Stimulated activated CD8-positive, alpha-beta memory T cell treated with anti-CD3 and anti-CD28 coated beads, Interleukin-7, amount 100 ng/mL, for 4 hours (primary cell): Measurements from ENCODE around the gene SYNJ2.
"Not testable (repeated sequence)": the region's sequence is repeated elsewhere in the genome, so short reads cannot be mapped to it uniquely, and the experiment has no call there.

Source experiments
- DNase-seq, 2 donors: peaks; one replicate each; pipeline ENCODE4 v3.0.0-alpha.2; 2020; ENCODE audit warnings: low read depth in 2 of 2

Gene SYNJ2

DNA sequence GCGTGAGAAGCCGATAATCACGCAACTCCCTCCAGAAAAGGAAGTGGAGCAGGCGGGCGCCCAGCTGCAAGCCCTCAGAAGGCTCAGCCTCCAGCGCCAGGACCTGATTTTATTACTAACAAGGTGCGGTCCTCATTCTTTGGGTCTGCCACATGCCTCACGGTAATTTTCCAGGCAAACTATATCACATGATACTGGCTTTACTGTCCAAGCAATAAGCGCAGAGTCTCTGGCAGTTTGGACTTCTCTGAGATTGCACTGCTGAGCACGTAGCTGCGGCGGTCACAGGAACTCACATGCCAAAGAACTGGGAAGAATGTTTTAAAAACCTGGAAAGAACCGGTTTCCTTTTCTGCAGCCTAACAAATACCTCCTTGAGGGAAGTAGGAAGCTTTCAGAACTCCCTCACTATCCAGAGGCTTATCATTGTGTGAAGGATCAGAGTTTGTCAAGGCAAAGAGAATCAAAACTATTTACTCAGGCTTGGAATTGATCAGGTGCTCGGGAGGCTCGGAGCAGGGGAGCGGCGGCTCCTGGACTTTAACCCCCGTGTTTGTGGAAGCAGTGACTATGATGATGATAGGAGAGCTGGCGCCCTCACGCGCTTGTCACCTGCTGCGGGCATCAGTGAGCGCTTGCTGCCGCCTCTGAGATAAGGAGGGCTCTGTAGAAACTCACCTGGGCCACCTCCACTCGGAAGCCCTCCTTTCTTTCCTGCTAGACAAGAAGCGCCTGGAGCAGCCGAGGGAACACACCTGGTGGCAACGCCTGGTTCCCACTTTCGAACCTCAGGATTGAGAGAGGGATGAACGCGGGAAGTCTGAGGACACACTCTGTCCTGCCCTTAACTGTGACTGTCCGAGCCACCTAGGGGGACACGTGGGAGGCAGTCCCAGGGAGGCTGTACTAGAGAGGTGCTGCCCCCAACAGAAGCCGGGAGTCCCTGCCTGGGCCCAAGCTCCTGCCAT is 27.2 kb upstream of the SYNJ2 start:
- no peak for DNase-seq

DNA sequence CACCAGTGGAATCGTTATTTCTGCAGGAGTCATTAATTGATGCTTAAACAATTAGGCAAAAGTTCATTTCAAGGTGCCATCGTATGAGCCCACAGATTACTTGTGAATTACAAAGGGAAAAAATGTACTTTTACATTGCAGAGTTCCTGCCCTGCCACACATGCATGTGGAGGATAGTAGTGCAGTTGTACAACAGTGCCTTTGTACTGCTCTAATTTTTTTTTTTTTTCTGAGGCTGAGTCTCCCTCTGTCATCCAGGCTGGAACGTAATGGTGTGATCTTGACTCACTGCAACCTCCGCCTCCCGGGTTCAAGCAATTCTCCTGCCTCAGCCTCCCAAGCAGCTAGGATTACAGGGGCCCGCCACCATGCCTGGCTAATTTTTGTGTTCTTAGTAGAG is 26.0 kb upstream of the SYNJ2 start:
- no peak for DNase-seq

DNA sequence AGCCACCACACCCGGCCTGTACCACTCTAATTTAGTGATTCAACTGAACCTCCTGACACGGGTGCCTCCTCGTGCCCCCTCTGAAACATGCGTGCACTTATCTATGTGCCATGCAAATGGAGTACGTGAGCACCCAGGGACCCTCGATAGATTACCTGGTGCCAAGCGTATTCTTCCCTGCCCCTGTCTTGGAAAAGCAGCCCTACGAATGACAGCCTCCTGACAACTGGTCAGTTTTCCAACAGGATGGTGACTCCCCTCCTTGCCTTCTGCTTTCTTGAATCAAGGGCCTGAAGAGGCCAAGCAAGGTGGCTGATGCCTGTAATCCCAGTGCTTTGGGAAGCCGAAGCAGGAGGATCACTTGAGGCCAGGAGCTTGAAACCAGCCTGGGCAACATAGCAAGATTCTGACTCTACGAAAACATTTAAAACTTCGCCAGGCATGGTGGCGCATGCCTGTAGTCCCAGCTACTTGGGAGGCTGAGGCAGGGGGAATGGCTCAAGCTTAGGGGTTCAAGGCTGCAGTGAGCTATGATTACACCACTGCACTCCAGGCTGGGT is 25.4 kb upstream of the SYNJ2 start:
- DNase-seq, result no peak

DNA sequence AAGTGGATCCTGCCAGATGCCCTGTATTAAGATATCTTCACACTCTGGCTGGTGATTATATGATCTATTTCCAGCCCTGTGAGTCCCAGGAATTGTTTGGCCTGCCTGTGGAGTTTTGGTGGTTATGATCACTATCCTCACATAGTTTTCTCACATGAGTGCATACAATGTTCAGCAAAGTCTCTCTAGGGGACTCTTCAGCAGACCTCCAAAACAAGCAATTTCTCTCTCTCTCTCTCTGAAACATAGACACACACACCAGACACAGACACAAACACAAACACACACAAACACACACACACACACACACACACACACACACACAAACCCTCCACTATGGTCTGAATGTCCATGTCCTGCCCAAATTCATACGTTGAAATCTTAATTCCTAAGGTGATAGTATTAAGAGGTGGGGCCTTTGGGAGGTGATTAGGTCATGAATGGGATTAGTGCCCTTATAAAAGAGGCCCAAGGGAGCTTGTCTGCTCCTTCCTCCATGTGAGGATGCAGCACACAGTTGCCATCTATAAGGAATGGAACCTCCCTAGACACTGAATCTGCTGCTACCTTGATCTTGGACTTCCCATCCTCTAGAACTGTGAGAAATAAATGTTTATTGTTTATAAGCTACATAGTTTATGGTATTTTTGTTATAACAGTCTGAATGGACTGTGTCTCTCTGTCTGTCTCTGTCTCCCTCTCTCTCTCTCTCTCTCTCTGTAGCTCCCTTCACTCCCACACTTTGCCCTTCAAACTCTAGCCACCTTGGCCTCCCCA is 22.0 kb upstream of the SYNJ2 start:
- DNase-seq, result no peak

DNA sequence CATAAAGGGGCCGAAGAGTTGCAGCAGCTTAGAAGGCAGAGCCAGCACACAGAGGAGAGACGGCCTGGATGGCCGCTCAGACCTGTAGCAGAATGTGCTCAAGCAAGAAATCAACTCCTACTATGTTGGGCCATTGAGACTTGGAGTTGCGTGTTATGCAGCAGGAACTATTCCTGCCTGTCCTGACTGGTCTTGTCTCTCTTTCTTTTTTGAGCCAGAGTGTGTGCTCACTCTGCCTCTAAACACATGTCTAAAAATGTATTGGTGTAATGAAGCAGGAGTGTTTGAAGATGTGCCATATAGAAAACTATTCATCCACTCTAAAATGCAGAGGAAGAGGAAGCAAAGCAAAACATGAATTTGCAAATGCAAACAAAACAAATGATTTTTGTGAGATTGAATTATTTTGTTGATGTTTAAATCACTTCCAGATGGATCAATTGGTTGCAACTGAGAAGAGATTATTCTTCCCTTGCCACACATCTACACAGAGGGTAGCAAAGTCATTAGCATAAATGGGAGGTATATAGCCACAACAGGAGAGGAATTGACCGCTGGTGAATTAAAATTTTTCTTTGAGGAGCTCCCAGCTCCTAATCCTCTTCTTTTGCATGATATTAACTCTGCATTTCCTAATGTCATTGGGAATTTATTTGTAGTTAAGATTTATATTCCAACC is 20.4 kb upstream of the SYNJ2 start:
- no peak for DNase-seq

DNA sequence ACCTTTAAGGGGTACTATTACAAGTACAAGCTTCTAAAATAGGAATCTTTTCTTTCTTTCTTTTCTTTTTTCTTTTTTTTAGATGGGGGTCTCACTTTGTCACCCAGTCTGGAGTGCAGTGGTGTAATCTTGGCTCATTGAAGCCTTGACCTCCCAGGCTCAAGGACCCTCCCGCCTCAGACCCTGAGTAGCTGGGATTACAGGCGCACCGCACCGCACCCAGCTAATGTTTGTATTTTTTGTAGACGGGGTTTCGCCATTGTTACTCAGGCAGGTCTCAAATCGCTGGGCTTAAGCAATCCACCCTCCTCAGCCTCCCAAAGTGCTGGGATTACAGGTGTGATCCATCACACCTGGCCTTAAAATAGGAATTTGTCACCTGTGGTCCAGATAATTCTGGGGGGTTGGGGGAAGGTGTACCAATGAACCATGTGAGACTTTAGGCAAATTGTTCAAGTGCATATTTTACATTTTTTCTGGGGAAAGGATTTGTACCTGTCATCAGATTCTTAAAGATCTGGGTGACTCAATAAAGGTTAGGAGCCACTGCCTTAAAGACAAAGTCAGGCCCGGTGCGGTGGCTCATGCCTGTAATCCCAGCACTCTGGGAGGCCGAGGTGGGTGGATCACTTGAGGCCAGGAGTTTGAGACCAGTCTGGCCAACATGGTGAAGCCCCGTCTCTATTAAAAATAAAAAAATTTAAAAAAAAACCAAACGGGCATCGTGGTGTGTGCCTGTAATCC is 19.7 kb upstream of the SYNJ2 start:
- no peak for DNase-seq

DNA sequence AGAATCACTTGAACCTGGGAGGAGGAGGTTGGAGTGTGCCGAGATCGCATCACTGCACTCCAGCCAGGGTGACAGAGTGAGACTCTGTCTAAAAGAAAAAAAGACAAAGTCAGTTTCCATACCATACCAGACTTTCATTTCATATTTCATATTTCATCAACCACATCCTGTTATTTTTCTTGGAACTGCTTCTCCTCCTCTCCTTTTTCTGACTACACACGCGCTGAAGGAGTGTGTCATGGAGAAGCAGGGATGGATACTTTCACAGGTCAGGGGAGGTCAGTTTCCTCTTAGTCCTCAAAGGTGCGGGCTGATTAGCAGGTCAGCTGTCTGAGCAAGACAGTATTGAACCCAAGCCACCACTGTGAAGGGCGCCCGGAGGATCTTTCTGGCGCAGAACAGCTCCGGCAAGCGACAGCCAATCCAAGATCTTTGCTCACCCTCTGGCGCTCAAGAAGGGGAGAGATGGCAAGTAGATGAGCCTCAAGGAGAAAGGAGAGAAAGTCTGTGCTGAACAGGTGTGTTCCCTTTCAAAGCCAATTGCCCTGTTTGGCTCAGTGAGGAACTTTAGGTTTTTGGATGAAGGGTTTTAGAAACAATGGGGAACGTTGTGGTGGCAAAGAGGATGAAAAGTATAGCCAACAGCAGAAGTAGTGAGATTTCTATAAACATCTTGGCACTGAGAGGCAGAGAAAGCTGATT is 18.9 kb upstream of the SYNJ2 start:
- DNase-seq, result no peak

DNA sequence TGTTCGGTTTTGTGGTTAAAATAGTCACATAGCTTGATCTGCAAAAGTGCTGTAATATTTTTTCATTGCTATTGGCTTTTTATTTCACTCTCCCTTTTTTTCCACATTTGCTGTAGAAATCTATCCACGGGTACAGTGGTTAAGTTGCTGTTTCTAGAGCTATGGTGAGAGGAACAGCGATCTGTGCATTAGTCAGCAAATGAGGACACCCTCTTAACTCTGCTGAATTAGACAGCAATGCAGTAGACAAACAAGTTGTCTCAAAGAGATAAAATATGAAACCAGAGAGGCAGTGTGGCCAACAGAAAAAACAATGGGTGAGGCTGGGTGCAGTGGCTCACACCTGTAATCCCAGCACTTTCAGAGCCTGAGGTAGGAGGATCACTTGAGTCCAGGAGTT is 17.6 kb upstream of the SYNJ2 start:
- DNase-seq, result no peak

DNA sequence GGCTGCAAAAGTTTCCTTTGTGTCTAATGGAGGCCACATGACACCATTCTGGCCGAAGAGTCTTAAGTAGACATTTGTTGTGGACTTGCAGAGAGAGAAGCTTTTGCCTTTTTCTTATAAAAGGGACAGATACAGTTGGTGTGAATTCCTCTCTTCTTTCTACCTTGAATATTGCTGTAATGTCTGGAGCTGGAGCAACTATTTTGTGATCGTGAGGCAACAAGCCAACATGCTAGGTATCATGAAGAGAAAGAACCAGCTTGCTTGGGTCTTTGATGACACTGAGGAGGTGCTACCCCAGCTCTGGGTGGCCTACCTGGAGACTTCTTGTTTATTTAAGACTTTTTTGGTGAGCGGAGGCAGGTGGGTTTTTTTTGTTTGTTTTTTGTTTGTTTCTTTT is 16.3 kb upstream of the SYNJ2 start:
- DNase-seq, result no peak

DNA sequence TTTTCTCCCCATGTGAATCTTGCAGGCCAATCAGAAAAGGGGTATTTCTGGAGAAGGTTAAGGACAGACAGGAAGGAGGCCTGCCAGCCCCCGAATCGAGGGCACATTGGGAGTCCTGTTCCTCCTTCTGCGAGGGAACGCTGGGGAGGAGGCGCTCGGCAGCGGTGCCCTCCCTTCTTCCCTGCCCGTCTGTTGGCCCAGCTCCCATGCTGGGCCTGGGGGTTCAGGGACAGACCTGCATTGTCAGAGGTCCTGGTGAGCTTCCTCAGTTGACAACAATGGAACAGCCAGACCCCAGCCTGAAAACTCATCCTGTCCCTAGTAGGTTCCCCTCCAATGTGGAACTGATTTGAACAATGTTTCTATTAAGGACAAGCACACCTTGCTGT is 15.1 kb upstream of the SYNJ2 start:
- DNase-seq, result no peak

DNA sequence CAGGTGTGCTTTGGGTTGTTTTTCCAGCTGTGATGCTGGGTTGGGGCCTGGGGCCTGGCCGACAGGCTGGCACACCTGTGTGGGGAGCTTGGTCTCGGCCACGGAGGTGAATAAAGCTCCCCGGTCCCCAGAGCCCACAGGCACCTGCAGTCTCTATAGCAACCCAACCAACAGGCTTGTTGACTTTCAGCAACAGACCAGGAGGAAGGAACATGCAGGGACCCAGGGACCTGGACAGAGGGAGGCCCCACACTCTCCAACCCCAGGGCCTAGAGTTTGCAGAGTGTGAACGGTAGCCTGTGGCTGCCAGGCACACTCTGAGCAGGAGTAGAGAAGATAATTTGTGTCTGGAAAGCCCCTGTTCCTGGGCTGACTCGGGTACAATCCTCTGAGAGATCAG is 14.6 kb upstream of the SYNJ2 start:
- DNase-seq, result no peak

DNA sequence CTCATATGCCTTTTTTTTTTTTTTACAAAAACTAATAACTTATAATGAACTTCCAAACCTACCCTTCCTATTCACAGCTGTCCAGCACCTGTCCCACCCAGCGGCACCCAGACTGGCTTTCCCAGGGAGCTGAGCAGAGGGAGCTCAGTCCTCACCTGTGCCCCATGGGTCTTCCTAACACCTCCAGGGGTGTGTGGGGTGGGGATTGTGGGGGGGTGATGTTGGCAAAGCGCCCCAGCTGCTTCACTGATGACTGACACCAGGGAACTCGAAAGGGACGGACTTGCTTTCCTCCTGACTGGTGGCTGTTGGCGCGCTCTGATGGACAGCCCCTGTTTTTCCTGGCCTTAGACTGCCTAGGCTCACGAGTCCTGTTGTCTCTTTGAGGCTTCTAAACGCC is 14.2 kb upstream of the SYNJ2 start:
- DNase-seq, result no peak

DNA sequence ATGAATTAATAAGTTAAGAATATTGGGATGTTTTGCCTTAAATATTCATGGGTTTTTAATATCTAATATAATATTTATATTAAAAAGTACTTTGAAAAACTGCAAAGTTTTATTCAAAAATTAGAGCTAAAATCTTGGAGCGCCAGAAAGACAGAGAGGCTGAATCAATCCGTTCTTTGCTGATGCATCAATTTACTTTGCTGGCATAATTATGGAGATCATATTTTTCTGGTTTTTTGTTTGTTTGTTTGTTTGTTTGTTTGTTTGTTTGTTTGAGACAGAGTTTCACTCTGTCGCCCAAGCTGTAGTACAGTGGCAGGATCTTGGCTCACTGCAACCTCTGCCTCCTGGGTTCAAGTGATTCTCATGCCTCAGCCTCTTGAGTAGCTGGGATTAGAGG is 9.5 kb upstream of the SYNJ2 start:
- not testable (repeated sequence) for DNase-seq

DNA sequence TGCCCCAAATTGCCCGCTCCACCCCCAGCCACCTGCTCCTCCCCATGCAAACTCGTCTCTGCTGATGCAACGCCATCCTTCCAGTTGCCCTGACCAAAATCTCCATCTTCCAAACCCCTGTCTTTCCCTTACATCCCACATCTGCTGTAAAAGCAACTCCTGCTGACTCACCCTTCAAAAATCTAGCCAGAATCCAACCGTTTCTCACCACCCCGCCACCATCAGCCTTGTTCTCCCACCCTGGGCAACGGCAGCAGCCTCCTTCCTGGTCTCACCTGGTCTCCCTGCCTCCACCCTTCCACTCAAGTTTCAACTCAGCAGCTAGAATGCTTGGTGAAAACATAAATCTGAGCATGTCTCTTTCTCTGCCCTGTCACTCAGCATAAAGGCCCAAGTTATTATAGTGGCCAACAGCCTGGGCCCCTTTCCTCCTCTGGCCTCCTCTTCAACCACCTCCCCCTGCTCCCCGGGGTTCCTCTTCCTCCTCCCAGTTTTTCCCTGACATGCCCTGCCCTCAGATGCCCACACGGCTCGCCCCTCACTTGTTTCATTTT is 7.2 kb upstream of the SYNJ2 start:
- DNase-seq, result no peak

DNA sequence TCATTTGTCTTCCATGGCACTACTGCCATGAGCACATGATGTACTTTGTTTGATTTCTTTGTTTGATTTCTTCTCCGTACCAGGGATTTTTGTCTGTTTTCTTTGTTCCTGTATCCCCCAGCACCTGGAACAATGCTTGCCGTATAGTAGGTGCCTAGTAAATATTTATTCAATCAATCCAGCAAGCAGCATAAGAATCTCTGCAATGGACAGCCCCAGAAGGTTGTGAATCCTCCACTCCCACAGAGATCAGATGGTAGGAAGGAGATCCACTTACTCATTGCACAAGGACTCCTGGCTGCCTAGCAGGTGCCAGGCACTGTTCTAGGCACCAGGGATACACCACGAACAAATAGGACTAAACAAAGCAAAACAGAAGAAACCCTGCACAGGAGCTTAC is 6.7 kb upstream of the SYNJ2 start:
- no peak for DNase-seq

DNA sequence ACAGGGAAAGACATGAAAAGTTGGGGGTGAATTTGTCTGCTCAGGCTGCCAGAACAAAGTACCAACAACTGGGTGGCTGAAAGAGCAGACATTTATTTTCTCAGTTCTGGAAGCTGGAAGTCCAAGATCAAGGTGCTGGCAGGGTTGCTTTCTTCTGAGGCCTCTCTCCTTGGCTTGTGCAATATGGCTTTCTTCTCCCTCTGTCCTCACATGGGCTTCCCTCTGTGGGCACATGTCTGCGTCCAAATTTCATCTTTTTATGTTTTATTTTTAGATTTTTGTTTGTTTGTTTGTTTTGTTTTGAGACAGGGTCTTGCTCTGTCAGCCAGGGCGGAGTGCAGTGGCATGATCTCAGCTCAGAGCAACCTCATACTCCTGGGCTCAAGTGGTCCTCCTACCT is 6.2 kb upstream of the SYNJ2 start:
- DNase-seq, result no peak

DNA sequence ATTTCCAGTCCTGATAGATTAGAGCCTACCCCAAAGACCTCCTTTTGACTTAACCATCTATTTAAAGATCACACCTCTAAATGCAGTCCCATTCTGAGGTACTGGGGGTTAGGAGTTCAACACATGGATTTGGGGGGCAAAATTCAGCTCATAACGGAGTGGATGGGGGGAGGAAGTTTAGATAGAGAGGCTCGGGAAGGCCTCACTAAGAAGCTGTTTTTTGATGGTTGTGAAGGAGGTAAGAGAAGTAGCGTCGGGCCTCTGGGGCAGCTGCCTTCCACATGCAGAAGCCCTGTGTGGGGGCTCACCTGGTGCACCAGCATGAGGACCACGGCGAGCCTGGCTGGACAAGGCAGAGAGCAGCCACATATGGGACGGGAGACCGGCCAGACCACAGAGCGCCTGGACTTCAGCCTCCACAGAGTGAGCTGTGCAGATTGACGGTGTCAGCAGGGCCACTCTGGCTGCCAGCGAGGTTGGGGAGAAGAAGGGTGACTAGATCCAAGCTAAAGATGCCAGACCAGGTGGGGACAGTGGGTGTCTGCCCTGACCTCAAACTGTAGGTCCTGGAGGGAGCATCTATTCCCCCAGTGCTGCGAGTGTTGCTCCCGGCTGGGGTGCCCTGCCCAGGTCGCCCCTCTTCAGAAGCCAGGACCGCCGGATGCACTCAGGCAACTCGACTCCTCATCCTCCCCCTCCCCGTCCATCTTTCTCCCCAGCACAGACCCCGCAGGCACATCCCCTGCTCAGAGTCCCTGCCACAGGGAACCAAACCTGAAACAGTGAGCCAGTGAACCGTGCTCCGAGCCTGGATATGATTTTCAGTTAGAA is 5.1 kb upstream of the SYNJ2 start:
- DNase-seq, result no peak

DNA sequence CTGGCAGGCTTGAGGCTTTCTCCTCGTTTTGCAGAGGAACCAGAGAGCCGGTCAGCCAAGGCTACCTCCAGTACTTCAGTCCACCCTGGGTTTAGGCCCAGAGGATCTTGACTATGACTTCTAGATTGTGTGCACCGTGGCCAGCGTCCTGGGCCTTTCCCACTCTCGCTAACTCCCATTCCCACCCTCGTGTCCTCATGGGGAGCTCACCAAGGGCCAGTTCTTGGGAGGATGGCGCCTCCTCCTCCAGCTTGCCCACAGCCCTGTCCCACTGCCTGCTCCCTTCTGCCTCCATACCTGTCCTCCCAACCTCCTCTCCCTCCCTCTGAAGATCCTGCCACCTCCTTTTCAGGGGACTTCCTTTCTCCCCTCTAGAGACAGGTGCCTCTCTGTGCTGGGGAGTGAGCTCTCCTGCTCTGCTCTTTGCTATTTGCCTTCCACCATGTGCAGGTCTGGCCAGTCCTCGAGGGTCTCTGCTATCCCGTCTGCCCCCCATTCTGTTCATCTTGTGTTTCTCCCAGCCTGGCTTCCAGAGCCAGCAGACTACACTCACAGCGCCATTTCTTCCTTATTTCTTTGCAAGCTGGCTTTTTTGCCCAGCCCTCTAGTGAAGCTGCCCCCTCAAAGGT is 4.4 kb upstream of the SYNJ2 start:
- no peak for DNase-seq
